ENCODE results near the gene MRPS23.

Gene MRPS23

GRCh38 chr17:57794841-57795240 is 55.0 kb downstream of the MRPS23 start:
- no peak for DNase-seq (ENCODE audit: low read depth)

- no peak for DNase-seq (ENCODE audit: low read depth)
Observed at GRCh38 chr17:57788725-57789124, 61.1 kb downstream of the MRPS23 start.

- DNase-seq (ENCODE audit: low read depth): no peak
Observed at GRCh38 chr17:57785022-57785421, 64.8 kb downstream of the MRPS23 start.

All from iris pigment epithelial cell (primary cell).